ENCODE measurements around the gene ZC3H14.

DNA sequence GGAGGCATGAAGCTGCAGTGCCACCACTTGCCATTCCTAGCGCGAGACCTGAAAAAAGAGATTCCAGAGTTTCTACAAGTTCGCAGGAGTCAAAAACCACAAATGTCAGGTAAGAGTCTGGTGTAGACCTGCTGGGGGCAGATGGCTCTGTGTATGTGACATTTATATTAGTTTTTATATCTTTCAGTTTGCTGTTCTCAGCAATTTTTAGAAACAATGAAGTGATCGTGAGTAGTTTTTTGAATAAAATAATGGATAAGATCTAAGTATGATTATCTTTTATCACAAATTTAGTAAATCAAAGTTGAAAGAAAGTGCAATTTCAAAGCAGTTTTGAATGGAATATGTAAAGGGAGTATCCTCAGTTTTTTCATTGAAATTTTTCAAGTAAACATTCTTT lies 9.3 kb downstream of the ZC3H14 start:
- TF ChIP-seq, protein P1, sequence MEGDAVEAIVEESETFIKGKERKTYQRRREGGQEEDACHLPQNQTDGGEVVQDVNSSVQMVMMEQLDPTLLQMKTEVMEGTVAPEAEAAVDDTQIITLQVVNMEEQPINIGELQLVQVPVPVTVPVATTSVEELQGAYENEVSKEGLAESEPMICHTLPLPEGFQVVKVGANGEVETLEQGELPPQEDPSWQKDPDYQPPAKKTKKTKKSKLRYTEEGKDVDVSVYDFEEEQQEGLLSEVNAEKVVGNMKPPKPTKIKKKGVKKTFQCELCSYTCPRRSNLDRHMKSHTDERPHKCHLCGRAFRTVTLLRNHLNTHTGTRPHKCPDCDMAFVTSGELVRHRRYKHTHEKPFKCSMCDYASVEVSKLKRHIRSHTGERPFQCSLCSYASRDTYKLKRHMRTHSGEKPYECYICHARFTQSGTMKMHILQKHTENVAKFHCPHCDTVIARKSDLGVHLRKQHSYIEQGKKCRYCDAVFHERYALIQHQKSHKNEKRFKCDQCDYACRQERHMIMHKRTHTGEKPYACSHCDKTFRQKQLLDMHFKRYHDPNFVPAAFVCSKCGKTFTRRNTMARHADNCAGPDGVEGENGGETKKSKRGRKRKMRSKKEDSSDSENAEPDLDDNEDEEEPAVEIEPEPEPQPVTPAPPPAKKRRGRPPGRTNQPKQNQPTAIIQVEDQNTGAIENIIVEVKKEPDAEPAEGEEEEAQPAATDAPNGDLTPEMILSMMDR (IDR thresholded peaks at IDR 0.05) = no peak
- TF ChIP-seq POLR2A (IDR thresholded peaks at IDR 0.05) = no peak
